Thyroid gland (tissue), 4 donors: ENCODE measurements around the gene ALDH1B1.

Experiments used
- POLR2A ChIP-seq, 2 donors: fragments of 450-650 bp; IDR thresholded peaks; one replicate each; pipeline ENCODE4 v1.6.1; 2017; ENCODE audit warnings: antibody characterized with exemption in 2 of 2, mild to moderate bottlenecking in 2 of 2, moderate library complexity in 1 of 2
- TF ChIP-seq, protein P1 (sequence below), 6 experiments: fragments of 200-600 bp in 3 of 6; fragments of 450-650 bp in 3 of 6; sonication (generic) in 3 of 6; IDR thresholded peaks; one replicate each; pipeline ENCODE4 v1.5.1; 2016 to 2019; ENCODE audit warnings: antibody characterized with exemption in 6 of 6, mild to moderate bottlenecking in 2 of 6, inconsistent platforms in 1 of 6, moderate library complexity in 1 of 6

DNA sequence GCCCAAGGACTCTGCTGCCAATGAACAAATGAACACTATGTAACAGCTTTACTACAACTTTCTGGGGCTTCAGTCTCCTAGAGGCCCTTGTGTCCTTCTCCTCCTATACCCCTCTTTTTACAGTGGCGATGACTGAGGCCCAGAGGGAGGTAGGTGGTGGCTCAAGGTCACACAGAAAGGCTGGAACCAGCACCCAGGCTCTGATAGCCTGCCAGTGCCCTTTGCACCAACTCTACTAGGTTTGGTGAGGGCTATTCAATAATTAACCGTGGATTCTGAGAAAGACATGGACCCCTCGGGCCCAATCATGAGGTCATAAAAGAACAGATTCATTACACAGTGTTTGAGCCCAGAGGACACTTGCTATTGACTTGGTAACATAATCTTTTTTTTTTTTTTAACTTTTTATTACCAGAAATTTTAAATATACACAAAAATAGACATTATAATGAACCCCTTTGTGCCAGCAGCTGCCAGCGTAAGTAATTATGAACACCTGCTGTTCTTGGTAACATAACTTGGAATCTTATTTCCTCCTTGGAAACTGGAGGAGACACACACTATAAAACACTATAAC lies 6.1 kb upstream of the ALDH1B1 start:
- TF ChIP-seq, protein P1, sequence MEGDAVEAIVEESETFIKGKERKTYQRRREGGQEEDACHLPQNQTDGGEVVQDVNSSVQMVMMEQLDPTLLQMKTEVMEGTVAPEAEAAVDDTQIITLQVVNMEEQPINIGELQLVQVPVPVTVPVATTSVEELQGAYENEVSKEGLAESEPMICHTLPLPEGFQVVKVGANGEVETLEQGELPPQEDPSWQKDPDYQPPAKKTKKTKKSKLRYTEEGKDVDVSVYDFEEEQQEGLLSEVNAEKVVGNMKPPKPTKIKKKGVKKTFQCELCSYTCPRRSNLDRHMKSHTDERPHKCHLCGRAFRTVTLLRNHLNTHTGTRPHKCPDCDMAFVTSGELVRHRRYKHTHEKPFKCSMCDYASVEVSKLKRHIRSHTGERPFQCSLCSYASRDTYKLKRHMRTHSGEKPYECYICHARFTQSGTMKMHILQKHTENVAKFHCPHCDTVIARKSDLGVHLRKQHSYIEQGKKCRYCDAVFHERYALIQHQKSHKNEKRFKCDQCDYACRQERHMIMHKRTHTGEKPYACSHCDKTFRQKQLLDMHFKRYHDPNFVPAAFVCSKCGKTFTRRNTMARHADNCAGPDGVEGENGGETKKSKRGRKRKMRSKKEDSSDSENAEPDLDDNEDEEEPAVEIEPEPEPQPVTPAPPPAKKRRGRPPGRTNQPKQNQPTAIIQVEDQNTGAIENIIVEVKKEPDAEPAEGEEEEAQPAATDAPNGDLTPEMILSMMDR (IDR thresholded peaks at IDR 0.05): no peak
- TF ChIP-seq POLR2A (IDR thresholded peaks at IDR 0.05): no peak
